NCI-H1930 (cell line): Measurements from ENCODE around the gene PDGFA.

Experiments used
- DNase-seq, 2 experiments: peaks; one replicate each; lab custom pipeline; 2025; lab: John Stamatoyannopoulos, UW

Gene PDGFA

DNA sequence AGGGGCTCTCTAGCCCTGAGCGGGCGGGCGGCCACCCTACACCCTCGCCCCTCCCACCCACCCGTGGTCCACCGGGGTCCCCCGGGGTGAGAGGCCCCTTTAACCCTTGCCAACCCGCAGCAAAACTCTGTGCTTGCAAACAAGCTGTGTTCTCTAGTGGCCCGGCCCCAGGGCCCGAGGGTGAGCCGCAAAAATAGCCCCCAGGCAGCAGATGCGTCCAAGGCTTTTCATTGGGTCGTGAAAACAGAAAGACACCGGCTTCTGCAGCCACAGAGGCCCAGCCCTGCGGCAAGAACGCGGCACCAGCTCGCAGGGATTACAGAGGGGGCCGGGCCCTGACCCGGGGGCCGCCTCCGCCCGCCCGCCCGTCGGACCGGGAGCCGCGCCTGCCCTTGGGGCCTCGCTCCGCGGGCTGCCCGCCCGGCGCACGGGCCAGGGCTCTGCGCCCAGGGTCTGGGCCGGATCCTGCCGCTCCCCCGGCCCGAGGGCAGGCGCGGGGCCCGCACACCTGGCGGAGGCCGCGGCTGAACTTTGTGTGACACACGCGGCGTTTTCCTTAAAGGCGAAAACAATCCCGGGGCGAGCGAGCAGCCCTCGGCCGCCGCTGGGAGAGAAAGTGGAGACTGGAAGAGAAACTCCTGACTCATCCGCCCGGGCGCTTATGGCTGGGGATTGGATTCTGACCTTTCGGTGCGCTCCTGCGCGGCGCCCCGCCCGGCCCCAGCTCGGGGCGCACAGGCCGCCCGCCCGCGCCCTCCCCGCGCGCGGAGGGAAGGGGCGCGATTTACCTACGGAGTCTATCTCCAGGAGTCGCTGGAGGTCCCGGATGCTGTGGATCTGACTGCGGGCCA lies 2.8 kb downstream of the PDGFA start:
- DNase-seq: no peak

DNA sequence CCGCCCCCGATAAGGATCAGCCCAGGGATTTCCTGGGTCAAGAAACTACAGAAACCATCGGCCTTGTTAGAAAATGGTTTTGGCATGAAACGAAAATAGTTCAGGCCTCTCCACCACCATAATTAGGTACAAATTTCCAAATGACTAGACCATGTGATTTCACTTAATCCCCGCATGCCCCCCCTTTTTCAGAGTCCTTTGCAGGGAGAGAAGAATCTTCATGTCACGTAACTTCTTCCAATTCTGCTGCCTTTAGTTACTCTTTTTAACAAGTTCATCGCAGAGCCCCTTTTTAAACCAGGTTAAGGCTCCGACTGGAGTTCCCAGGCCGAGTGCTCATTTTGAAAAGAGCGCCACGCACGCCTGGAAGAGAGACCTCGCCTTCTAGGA lies 3.4 kb downstream of the PDGFA start:
- no peak for DNase-seq

DNA sequence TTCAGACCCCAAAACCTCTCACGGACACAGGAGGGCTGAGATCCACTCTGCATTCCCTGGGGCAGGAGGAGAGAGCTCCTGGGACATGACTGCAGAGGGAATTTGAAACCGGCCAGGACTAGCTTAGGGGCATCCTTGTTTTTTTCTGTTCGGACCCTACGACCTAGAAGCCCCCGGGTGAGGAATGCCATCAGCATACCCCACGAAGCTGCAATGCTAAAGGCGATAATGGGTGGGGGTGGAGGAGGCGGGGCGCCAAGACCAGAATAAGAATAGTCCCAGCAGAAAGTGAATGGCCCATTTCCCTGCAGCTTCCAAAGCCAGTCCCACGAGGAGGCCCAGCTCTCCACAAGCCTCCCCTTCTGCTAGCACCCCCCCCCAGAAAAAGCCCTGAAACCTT lies 4.0 kb downstream of the PDGFA start:
- DNase-seq: no peak

DNA sequence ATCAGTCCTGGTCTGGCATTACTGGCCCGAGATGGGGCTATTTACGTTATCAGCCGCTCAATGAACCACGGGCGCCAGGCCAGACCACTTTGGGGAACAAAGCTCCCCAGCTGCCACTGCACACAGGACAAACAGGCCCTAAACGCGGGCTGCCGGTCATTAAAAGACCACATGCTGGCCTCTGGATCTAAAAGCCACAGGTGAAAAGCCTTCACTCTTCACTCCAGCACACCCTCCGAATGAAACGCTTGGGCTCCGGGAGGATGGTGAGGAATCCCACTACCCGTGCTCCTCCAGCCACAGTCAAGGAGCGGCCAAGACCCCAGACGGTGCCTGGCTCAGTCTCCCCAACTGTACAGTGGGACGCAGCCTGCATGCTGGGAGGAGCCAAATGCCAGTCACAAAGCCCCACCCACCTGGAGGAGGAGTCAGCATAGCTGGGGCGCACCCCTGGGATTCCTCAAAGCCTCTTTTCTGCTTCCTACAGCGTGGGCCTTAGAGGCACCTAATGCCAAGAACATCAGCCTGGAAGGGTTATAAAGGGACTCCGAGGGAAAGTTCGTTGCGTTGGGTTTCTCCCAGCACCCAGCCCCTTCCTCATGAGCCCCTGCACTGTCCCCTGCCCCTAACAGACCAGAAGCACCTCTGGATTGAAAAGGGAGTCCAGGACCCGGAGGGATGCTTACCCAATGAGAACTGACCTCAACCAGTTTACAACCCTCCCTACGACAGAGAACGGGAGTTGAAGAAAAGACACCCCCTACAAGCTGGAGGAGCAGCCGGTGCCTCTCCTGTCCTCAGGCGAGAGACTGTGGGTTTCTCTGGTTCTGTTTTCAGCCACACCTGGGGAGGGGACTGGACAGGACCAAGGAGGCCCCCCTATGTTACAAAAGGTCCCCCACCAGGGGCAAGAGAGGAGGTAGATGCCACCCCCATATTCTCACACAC lies 4.7 kb downstream of the PDGFA start:
- no peak for DNase-seq

DNA sequence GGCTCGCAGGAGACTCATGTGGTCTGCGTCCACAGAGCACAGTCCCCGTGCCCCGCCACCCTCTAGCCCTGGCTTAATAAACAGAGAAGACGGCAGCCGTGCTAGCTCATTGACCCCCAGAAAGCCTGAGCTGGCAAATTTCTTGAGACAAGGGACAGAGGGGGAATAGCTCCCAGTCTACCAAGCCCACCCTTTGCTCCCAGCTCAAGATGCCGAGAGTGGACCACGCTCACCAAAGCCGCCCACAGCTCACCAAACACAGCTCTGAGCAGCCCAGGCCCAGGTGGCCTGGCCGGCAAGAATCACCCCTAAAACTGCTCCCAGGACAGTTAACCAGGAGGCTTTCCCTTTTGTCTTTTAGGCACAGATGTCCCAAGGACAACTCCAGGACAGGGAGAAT lies 5.4 kb downstream of the PDGFA start:
- no peak for DNase-seq

DNA sequence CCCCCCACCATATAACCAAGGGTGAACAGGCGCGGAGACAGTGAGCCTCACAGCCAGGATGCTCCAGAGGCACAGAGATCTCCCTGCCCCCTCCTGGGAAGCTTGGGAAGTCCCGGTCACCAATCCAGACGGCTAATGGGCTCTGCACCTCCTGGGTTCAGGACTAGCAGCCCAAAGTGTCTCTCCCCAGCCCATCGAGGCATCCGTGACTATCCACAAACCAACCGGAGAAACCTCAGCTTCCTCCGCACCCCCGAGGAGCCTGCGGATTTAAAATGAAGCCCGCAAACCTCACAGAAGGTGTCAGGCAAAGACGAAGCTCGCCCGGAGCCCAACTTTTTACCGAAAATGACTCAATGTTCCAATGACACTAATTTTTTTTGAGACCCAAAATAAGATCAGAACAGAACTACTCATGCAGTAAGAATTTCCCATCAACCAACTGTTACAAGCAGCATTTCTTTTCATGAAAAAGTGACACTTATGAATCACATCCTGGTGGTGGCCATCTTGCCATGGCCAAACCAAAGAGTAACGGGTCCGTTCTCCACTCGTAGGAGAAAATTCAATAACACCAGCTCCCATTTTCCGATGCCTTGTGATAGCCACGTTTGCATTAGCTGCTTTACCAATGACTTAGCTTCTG lies 6.0 kb downstream of the PDGFA start:
- no peak for DNase-seq

DNA sequence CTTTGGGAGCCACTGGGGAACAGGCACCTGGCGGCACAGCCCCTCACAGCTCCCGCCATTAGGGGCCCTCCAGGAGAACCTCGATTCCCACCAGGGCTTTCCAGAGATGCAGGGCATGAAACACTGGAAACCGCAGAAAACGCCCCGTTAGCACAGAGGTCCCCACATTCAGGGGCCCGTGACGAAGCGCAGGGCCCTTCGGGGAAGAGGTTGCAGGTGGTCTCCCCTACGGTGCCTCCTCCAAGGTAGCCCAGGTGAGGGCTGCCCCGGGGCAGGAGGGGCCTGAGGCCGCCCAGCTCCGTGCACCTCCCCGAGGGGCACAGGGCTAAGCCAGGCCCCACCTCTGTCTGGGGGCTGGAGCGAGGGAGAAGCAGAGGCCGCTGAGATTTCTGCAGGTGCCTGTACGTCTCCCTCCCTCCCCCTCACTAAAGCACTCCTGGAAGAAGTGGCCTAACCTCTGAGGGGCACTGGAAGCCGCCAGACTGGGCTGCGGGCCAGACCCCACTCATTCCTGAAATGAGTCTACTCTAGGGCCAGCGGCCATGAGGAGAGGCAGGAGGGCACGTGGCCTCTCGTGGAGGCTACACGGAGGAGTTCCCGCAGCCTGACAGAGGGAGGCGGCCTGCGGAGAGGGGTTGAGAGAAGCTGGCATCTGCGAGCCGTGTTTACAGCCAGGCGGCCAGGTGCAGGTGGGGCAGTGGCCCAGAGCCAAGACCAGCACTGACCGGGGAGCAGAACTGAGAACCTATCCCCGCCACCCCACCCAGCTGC lies 6.9 kb downstream of the PDGFA start:
- DNase-seq: no peak

DNA sequence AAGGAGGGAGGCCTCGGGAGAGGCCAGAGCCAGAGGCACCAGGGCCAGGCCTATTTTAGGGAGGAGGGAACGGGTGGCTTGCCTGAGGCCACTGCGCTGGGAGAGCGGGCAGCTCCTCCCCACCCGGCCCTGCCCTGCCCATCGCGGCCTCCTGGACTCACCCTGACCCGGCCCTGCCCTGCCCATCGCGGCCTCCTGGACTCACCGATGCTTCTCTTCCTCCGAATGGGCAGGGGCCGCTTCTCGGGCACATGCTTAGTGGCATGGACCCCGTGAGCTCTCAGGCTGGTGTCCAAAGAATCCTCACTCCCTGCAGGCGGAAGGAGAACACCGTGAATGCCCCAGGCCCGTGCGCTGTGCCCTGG lies 7.5 kb downstream of the PDGFA start:
- no peak for DNase-seq

DNA sequence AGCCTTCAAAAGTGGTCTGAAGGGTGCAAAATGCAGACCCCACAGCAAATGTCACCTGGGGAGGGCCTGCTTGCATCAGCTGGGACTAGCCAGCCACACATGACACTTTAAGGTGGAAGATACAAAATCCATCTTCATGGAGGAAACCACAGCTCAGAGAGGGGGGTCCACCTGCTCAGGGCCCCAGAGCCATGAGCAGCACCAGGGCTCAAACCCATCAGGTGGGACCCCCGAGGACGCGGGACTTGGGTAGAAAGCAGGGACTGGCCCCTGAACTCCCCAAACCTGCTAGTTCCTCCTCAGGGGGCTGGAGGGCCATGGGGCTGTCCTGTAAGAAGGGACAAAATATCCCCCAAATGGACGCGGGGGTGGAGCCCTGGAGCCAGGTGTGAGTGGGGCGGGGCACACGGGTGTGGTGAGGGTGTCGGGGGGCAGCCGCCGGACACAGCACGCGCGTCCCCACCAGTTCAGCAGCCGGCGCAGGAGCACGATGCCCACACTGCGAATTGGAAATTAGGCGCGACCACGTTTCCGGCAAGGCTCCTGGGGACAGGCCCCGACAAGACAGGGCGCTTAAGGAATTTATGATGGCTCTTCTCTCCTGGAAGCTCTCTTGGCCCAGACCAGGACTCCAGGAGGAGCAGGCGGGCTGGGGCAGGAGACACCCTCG lies 8.0 kb downstream of the PDGFA start:
- DNase-seq: no peak

DNA sequence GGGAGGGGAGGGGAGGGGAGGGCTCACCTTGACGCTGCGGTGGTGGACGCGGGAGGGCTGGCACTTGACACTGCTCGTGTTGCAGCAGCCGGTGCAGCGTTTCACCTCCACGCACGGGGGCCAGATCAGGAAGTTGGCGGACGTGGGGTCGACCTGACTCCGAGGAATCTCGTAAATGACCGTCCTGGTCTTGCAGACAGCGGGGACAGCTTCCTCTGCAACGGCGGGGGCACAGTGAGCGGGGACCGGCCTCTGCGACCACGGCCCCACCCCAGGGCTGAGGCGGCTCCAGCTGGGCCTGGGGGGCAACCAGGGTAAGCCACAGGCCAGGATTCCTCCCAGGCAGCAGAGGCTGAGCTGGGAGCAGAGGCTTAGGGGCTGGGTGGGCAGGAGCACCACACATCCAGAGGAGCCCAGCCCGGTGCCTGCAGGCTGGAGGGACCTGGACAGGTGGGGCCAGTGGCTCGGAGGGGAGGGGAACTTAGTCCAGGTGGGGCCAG lies 8.8 kb downstream of the PDGFA start:
- DNase-seq: no peak

DNA sequence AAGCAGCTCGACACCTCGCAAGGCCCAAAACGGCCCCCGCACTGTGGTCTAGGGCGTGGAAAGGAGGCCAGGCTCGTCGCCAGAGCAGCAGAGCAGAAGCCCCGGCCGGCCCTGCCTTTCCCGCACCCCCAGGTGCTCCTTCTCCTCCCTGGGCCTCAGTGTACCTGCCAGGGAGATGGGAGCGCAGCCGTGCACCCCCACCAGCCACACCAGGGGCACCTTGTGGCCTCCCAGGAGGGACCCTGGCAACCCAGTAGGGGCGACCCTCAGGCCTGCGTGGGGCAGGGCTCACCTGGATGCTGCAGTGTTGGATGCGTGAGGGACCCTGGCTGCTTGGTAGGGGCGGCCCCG lies 9.5 kb downstream of the PDGFA start:
- no peak for DNase-seq

DNA sequence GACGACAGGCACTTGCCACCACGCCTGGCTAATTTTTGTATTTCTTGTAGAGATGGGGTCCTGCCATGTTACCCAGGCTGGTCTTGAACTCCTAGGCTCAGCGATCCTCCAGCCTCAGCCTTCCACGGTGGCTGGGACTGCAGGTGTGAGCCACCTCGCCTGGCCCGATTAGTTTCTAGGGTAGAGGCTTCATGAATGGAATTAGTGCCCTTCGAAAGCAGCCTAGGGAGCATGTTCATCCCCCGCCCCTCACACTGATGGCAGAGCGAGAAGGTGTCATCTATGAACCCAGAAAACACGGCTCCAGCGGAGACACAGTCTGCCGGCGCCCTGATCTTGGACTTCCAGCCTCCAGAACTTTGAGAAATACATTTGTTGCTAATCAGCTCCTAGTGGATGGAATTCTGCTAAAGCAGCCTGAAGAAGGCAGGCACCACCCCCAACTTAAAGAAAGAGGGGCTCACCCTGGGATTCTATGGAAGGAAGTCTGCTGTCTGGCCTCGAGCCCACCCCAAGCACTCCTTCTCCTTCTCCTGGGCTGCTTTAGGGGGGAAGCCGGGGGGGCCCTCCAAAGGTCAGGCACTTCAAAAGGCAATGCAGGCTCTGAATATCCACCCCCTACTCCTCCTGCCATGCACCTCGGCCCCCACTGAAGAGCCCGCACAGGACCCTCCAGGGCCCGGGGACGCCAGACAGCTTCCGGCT lies 10.1 kb downstream of the PDGFA start:
- no peak for DNase-seq

DNA sequence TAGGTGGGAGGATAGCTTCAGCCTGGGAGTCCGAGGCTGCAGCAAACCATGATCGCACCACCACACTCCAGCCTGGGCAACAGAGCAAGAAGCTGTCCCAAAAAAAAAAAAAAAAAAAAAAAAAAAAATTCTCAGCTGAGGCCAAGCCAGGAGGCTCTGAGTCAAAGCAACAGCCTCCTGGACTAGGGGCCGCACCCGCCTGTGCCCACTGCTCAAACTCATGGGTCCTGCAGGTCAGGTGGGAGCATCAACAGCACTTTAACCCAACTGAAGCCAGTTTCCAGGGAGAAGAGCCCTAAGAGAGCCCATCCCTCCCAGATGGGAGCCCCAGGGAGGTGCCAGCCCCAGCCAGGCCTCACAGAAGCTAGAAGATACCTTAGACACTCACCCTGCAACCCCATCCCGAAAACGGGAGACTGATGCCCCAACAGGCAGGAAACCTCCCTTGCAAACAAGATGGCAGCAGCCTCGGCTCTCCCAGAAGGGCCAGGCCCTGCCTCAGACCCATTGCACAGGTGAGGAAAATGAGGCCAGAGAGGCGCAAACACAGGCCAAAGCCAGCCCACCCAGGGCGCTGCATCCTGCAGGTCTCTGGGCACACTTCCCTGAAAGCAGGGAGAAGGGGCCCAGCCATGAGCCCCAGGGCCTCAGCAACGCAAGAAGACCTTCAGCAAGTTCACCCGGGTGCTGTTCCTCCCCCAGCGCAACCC lies 11.0 kb downstream of the PDGFA start:
- DNase-seq: no peak

DNA sequence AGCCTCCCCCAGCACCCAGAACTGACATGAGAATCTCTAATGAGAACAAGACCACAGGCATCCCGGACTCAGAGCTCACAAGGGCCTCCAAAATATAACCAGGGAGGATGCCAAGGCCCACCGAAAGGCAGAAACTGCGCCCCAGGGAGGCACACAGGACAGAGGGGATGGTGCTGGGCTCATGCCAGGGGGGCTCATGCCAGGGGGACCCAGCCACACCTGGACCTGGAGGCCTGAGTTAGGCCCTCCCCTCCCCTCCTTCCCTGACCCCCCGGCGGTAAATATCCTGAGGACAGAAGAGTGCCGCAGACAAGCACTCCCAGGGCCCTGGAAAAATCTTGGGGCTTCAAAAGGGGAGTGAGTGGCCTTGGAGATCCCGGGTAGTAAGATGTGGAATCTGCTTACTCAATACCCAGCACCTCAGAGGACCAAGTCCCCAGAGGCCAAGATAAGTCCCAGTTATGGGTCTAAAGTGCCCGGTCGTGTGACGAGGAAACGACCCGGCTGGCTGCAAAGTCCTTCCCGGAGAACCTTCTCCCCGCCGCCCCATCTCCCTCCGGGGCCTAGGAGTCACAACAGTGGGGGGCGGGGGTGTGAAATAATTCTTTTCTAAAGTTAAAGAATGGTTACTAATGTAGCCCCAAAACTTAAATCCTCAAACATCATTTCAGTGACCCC lies 11.9 kb downstream of the PDGFA start:
- DNase-seq: no peak

DNA sequence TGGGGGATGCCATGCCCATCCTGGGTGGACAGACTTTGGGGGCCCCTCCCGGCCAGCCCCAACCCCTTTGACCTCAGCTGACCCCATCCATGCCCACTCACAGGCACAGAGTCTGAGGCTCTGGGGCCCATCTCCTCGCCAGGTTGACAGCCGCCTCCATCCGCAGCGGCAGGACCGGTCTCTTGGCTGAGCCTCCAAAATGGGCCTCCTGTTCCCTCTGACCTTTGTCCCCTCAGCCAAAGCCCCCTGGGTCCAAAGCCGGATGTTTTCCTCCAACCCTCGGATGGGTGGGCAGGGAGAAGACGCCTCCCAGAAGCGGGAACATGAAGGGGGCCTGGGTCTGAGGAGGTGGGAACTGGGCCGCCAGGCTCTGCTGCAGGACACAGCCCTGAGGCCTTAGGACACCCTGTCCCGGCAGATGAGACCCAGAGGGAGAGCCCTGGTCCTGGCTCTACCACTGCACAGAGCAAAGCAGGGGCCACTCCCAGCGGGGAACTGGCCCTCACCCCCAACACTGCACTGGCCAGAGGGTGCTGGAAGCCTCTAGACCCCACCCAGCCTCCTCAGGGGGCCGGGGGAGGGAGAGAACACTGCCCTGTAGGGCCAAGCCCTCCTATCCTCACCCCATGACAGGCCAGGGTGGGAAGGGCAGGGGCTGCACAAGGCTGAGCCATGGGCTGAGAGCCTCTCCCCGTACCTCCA lies 12.6 kb downstream of the PDGFA start:
- DNase-seq: no peak

DNA sequence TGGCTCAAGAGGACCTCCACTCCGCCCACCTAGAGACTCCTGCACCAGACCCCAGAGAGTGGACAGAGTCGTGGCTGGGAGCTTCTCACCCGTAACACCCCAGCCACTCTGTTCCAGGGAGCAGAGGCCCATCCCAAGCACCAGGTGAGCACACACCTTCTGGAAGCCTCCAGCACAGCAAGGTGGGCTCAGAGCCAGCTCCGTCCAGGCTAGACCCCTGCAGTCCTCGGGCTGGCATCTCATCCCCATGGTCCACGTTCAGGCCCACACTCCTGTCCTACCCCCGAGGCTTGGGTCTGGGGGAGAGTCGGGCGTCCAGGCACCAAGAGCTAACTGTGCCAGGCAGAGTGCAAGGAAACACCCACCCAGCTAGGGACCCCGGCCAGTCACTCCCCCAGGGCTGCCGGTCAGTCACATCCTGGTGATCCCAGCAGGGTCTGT lies 13.2 kb downstream of the PDGFA start:
- DNase-seq: no peak

DNA sequence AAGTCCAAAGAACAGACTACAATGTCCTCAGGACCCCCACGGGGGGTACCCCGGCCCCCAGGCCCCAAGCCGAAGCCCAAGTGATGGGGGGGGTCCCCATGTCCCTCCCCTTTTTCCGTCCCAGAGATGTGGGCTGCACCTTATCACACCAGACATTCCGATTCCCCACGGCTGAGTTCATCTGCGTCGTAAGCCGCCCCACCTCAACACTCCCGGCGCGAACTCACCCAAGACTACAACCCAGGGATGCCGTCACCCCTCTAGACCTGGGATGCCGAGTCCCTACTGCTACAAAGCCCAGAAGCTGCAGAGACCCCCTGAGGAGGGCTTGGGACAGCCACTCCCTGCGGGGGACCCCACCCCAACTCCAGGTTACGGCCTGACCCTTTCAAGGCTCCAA lies 14.5 kb downstream of the PDGFA start:
- DNase-seq: no peak

DNA sequence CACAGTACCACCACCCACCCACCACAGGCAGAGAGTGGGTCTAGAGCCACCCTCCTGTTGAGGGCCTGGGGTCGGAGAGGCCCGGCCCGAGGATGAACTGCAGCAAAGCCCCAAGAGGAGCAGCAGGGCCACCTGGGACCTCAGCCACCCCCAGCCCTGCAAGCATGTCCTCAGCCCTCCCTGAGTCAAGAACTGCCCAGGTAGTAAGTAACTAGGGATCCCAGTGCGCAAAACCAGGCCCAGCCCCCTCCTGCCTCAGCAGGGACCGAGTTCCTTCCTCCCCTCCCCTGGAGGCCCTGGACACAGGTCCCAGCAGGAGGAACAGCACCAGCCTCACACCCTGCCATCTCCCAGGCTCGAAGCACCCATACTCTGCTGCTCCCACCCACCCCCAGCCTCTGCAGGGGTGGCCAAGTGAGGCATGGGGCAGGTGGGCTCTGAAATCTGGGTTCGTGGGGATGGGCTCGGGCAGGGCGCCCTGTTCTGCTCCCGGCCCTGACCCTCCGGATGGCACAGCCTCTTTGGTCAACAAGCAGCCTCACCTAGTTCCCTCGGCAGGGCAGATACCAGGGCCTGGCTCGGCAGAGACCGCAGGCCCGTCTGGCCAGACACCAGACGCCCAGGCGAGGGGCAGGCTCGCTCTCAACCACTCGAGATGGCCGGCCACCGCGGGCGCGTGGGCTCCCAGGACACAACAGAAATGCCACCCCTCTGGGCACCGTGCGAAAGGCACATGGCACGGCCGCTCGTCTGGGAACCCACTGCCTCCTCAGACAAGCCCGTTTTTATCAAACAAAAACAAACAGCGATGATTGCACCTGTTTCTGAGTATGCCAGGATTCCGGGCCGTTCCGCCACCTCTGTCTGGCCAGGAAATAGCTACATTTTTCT lies 15.2 kb downstream of the PDGFA start:
- no peak for DNase-seq
